ENCODE measurements around the gene ZBTB20. TPM values are rescaled to one million over a fixed set of nuclear protein-coding genes. Genes with fewer than 3 reads are reported as not detected.

ZBTB20 gene
- polyA plus RNA-seq, 1 donor from 2014 or later: 4.8 TPM

GRCh38 chr3:115082260-115082659, 64.8 kb downstream of the ZBTB20 start:
- TF ChIP-seq SMC3 (conservative IDR thresholded peaks at IDR 0.05; ENCODE audit: poor library complexity) (no peak), RAD21 (conservative IDR thresholded peaks at IDR 0.05) (no peak), MXI1 (conservative IDR thresholded peaks at IDR 0.05; ENCODE audit: poor library complexity, severe bottlenecking) (no peak), EZH2 (IDR thresholded peaks at IDR 0.05; ENCODE audit: borderline replicate concordance, insufficient read depth, low read length, poor library complexity, severe bottlenecking) (no peak), TAF1 (IDR thresholded peaks at IDR 0.05; ENCODE audit: low read depth) (no peak), REST (IDR thresholded peaks at IDR 0.05; ENCODE audit: borderline replicate concordance) (no peak), CTCF (IDR thresholded peaks at IDR 0.05; ENCODE audit: poor library complexity, severe bottlenecking) (no peak)
- Histone ChIP-seq H2AFZ (ENCODE audit: low read depth, low read length) (peak overlapping the region; percentile 10), H3K4me3 (ENCODE audit: low read length) (no peak overlapping the region), H3K27me3 (ENCODE audit: insufficient read depth, low read depth, low read length) (no peaks in the 10 kb centered on the region), H3K9me2 (ENCODE audit: insufficient read depth, low read length) (no peaks in the 10 kb centered on the region), H3K4me2 (ENCODE audit: low read length) (no peak overlapping the region), H3K9ac (ENCODE audit: low read length) (no peak overlapping the region), H3K79me2 (replicated peaks; ENCODE audit: insufficient read depth, low read length) (no peaks in the 10 kb centered on the region), H3F3A (ENCODE audit: insufficient read depth, low read length, poor library complexity, severe bottlenecking) (no peaks in the 10 kb centered on the region), H3K36me3 (ENCODE audit: insufficient read depth, low read length) (no peaks in the 10 kb centered on the region), H4K20me1 (ENCODE audit: insufficient read depth) (no peaks in the 10 kb centered on the region), H3K9me3 (ENCODE audit: low read length) (no peaks in the 10 kb centered on the region), H3K27ac (ENCODE audit: low read length) (no peak overlapping the region)

GRCh38 chr3:115081444-115081843, 65.6 kb downstream of the ZBTB20 start:
- no peak overlapping the region for H3K4me3 ChIP-seq (ENCODE audit: low read length)
- TF ChIP-seq CTCF (IDR thresholded peaks at IDR 0.05; ENCODE audit: poor library complexity, severe bottlenecking): peak; percentile 34
- peak; percentile 40 for TF ChIP-seq RAD21 (conservative IDR thresholded peaks at IDR 0.05)
- peak; percentile 59 for TF ChIP-seq SMC3 (conservative IDR thresholded peaks at IDR 0.05; ENCODE audit: poor library complexity)
- TF ChIP-seq MXI1 (conservative IDR thresholded peaks at IDR 0.05; ENCODE audit: poor library complexity, severe bottlenecking): no peak

More at GRCh38 chr3:115081444-115081843, 65.6 kb downstream of the ZBTB20 start:
- no peaks in the 10 kb centered on the region for H3K27me3 ChIP-seq (ENCODE audit: insufficient read depth, low read depth, low read length)
- no peak overlapping the region for H3K9ac ChIP-seq (ENCODE audit: low read length)
- no peaks in the 10 kb centered on the region for H3K79me2 ChIP-seq (replicated peaks; ENCODE audit: insufficient read depth, low read length)
- H3F3A ChIP-seq (ENCODE audit: insufficient read depth, low read length, poor library complexity, severe bottlenecking): no peaks in the 10 kb centered on the region
- H3K9me2 ChIP-seq (ENCODE audit: insufficient read depth, low read length): no peaks in the 10 kb centered on the region
- no peak overlapping the region for H2AFZ ChIP-seq (ENCODE audit: low read depth, low read length)
- H3K4me2 ChIP-seq (ENCODE audit: low read length): no peak overlapping the region
- H3K27ac ChIP-seq (ENCODE audit: low read length): no peak overlapping the region
- no peaks in the 10 kb centered on the region for H3K9me3 ChIP-seq (ENCODE audit: low read length)
- H4K20me1 ChIP-seq (ENCODE audit: insufficient read depth): no peaks in the 10 kb centered on the region
- H3K36me3 ChIP-seq (ENCODE audit: insufficient read depth, low read length): no peaks in the 10 kb centered on the region

Data from neural cell (in vitro differentiated cells).